Spleen (tissue), 11 donors: ENCODE data around the gene NUP98. TPM values are rescaled to one million over a fixed set of nuclear protein-coding genes. Genes with fewer than 3 reads are reported as not detected.

ENCODE experiments used
- DNase-seq: peaks from one replicate; pipeline ENCODE4 v3.0.0-alpha.2; 2020
- H3K27ac ChIP-seq, 8 donors: fragments of 200-600 bp; sonication (generic) in 7 of 8; 1 replicate in 4 of 8; 2 replicates in 4 of 8; pipeline versions ENCODE4 v1.5.0 to v1.8.0; 2016 to 2021; ENCODE audit warnings: inconsistent platforms in 4 of 8, mild to moderate bottlenecking in 4 of 8, moderate library complexity in 1 of 8
- H3K27me3 ChIP-seq, 7 donors: fragments of 200-600 bp; sonication (generic) in 6 of 7; replicated peaks in 1 of 7; 1 replicate in 4 of 7; 2 replicates in 3 of 7; pipeline versions ENCODE4 v1.5.0 to v1.8.0; 2016 to 2021; ENCODE audit warnings: inconsistent platforms in 3 of 7, mild to moderate bottlenecking in 1 of 7
- H3K36me3 ChIP-seq, 6 donors: fragments of 200-600 bp; sonication (generic) in 5 of 6; 1 replicate in 4 of 6; 2 replicates in 2 of 6; pipeline versions ENCODE4 v1.5.0 to v1.8.0; 2016 to 2021; ENCODE audit warnings: inconsistent platforms in 2 of 6
- H3K4me1 ChIP-seq, 6 donors: fragments of 200-600 bp; sonication (generic) in 5 of 6; 1 replicate in 3 of 6; 2 replicates in 3 of 6; pipeline versions ENCODE4 v1.5.0 to v1.8.0; 2016 to 2021; ENCODE audit warnings: inconsistent platforms in 3 of 6
- H3K4me3 ChIP-seq, 8 donors: fragments of 200-600 bp; sonication (generic) in 7 of 8; 1 replicate in 4 of 8; 2 replicates in 4 of 8; pipeline versions ENCODE4 v1.5.0 to v1.8.0; 2016 to 2021; ENCODE audit warnings: inconsistent platforms in 4 of 8, mild to moderate bottlenecking in 4 of 8, moderate library complexity in 2 of 8
- H3K9me3 ChIP-seq, 8 donors: fragments of 200-600 bp; sonication (generic) in 7 of 8; 1 replicate in 4 of 8; 2 replicates in 4 of 8; pipeline versions ENCODE4 v1.5.0 to v1.8.0; 2016 to 2021; ENCODE audit warnings: inconsistent platforms in 4 of 8
- CTCF ChIP-seq, 11 experiments: fragments of 200-600 bp in 7 of 11; fragments of 450-650 bp in 4 of 11; sonication (generic) in 4 of 11; IDR thresholded peaks in 8 of 11; conservative IDR thresholded peaks in 3 of 11; 1 replicate in 7 of 11; 2 replicates in 4 of 11; pipeline versions ENCODE4 v1.4.0 to v1.8.0; 2016 to 2021; ENCODE audit warnings: antibody characterized with exemption in 11 of 11, inconsistent platforms in 4 of 11, mild to moderate bottlenecking in 1 of 11
- POLR2A ChIP-seq, 3 donors: fragments of 450-650 bp; IDR thresholded peaks; one replicate each; pipeline ENCODE4 v1.5.1; 2017; ENCODE audit warnings: antibody characterized with exemption in 3 of 3, mild to moderate bottlenecking in 1 of 3
- POLR2AphosphoS5 ChIP-seq, 3 donors: sonication (generic); formaldehyde crosslinking; IDR thresholded peaks; one replicate each; pipeline ENCODE4 v1.5.1; 2017; ENCODE audit warnings: antibody characterized with exemption in 3 of 3
- WGBS, 5 donors: extraction: QIAGEN DNeasy Blood & Tissue Kit in 3 of 5; methylation state at CpG; one replicate each; pipeline versions ENCODE4 v1.1.5 to v1.1.7; 2013 to 2018; 5-methylcytosine and 5-hydroxymethylcytosine counted together
- intact Hi-C: fragments of 100-400 bp; cut with DNase I; formaldehyde crosslinking; loops from one replicate; pipeline ENCODE4 v1.15.0; 2023; ENCODE audit warnings: low total_unique reads
- polyA plus RNA-seq, 3 donors: library from polyadenylated mRNA; stranded (reverse); fragments of 200-250 nt; gene quantifications; one replicate each; pipeline ENCODE4 v1.2.1, GENCODE V29; 2013
- total RNA-seq, 7 donors: library from RNA; depleted of rRNA in 3 of 7; stranded (reverse); fragments of >200 nt in 3 of 7; fragmentation: NEBNext Ultra II Directional in 4 of 7; extraction: Animal tissue kit (Norgen Biotek cat#: 25700) in 4 of 7; gene quantifications; one replicate each; pipeline versions ENCODE4 v1.1.0 to v1.2.1, GENCODE V29; 2016 to 2021
- donor health status: healthy with polysubstance abuse.
- donor health status: DM: no; HTN: no; CAD: no; lungs with moderate emphysema.
- donor health status: DM: no; HTN: no; CAD: no.
- donor health status: Bipolar disorder and iron deficiency.
- donor health status: healthy.
- donor health status: DM: no; HTN: no; CAD: no.
- donor health status: DM: yes; HTN: yes; CAD: no.

The NUP98 gene
- total and polyA plus RNA-seq, 10 donors, result 12.6 to 171 (median 88.7) TPM

GRCh38 chr11:3796801-3797328 is 489 bp downstream of the NUP98 start:
- TF ChIP-seq POLR2AphosphoS5 (IDR thresholded peaks at IDR 0.05), result no peak
- 0 to 1% (median 0%) methylated on average over 11 to 26 of the region's 26 CpGs for WGBS, 5 donors

GRCh38 chr11:3796346-3796745 is 1.0 kb downstream of the NUP98 start:
- H3K4me3 ChIP-seq, result peak overlapping the region; percentile 68 to 95 (median 78)
- H3K27me3 ChIP-seq, result no peaks in the 10 kb centered on the region
- intact Hi-C loops, result no loop called here
- H3K4me1 ChIP-seq, result peaks cover 20 to 61% (median 44%) of the 10 kb centered on the region in 6 donors
- no peaks in the 10 kb centered on the region for H3K9me3 ChIP-seq
- WGBS, 5 donors, result 7 to 17% (median 15%) methylated on average over 14 of the region's 14 CpGs
- peak overlapping the region; percentile 96 to 100 (median 98) for H3K27ac ChIP-seq
- TF ChIP-seq POLR2AphosphoS5 (IDR thresholded peaks at IDR 0.05) (no peak), CTCF (IDR thresholded peaks at IDR 0.05 in 8 of 11, conservative IDR thresholded peaks at IDR 0.05 in 3 of 11) (no peak), POLR2A (IDR thresholded peaks at IDR 0.05) (no peak)
- no peak for DNase-seq
- peaks cover 0 to 35% (median 24%) of the 10 kb centered on the region in 6 donors for H3K36me3 ChIP-seq

More at GRCh38 chr11:3796801-3797328, 489 bp downstream of the NUP98 start:
- no peaks in the 10 kb centered on the region for H3K27me3 ChIP-seq
- H3K27ac ChIP-seq, result peak overlapping the region; percentile 96 to 100 (median 98)
- intact Hi-C loops, result no loop called here
- no peaks in the 10 kb centered on the region for H3K9me3 ChIP-seq
- H3K36me3 ChIP-seq, result peaks cover 0 to 29% (median 23%) of the 10 kb centered on the region in 6 donors
- peak overlapping the region; percentile 68 to 95 (median 78) for H3K4me3 ChIP-seq
- no peak for DNase-seq
- peaks cover 20 to 56% (median 43%) of the 10 kb centered on the region in 6 donors for H3K4me1 ChIP-seq

- no peaks in the 10 kb centered on the region for H3K27me3 ChIP-seq
- no peak for TF ChIP-seq CTCF (IDR thresholded peaks at IDR 0.05 in 8 of 11, conservative IDR thresholded peaks at IDR 0.05 in 3 of 11)
- peaks cover 20 to 65% (median 46%) of the 10 kb centered on the region in 6 donors for H3K4me1 ChIP-seq
- DNase-seq, result no peak
- peaks cover 0 to 38% (median 24%) of the 10 kb centered on the region in 6 donors for H3K36me3 ChIP-seq
- peak overlapping the region in 6 of 8 donors; percentile 46 to 100 (median 98) for H3K27ac ChIP-seq
- intact Hi-C loops, result no loop called here
- WGBS, 5 donors, result 28 to 37% (median 34%) methylated on average over 6 of the region's 6 CpGs
- peak overlapping the region; percentile 68 to 95 (median 78) for H3K4me3 ChIP-seq
- no peaks in the 10 kb centered on the region for H3K9me3 ChIP-seq
Measured at GRCh38 chr11:3796002-3796311, 1.4 kb downstream of the NUP98 start.

GRCh38 chr11:3795131-3796001 is 2.0 kb downstream of the NUP98 start:
- 84 to 92% (median 85%) methylated on average over 8 of the region's 8 CpGs for WGBS, 5 donors
- H3K27ac ChIP-seq, result peak overlapping the region in 6 of 8 donors; percentile 46 to 100 (median 98)
- H3K4me3 ChIP-seq, result peak overlapping the region in 6 of 8 donors; percentile 68 to 83 (median 75)
- H3K9me3 ChIP-seq, result no peaks in the 10 kb centered on the region
- no peak for DNase-seq
- H3K4me1 ChIP-seq, result peaks cover 20 to 70% (median 49%) of the 10 kb centered on the region in 6 donors
- H3K36me3 ChIP-seq, result peaks cover 0 to 42% (median 24%) of the 10 kb centered on the region in 6 donors
- no peak for TF ChIP-seq POLR2AphosphoS5 (IDR thresholded peaks at IDR 0.05)
- TF ChIP-seq CTCF (IDR thresholded peaks at IDR 0.05 in 8 of 11, conservative IDR thresholded peaks at IDR 0.05 in 3 of 11), result no peak
- no peak for TF ChIP-seq POLR2A (IDR thresholded peaks at IDR 0.05)
- intact Hi-C loops, result no loop called here
- H3K27me3 ChIP-seq, result no peaks in the 10 kb centered on the region
